Choroid plexus epithelial cell (primary cell): ENCODE results near the gene IGF1.
"Not testable (repeated sequence)": the region's sequence is repeated elsewhere in the genome, so short reads cannot be mapped to it uniquely, and the experiment has no call there.

Experiments used
- DNase-seq: peaks from one replicate; pipeline ENCODE4 v3.0.0-alpha.2; 2010; ENCODE audit warnings: low read depth
- H3K4me3 ChIP-seq: 2 replicates; pipeline ENCODE4 v1.5.1; 2011; ENCODE audit warnings: low read depth, mild to moderate bottlenecking, control low read depth, low read length, moderate library complexity
- TF ChIP-seq, protein P1 (sequence below): conservative IDR thresholded peaks from 2 replicates; pipeline ENCODE4 v1.5.1; 2011; ENCODE audit warnings: low read depth, mild to moderate bottlenecking, control low read depth, inconsistent platforms, low read length, moderate library complexity

IGF1 gene

GRCh38 chr12:102356690-102357089 is 123.7 kb downstream of the IGF1 start:
- TF ChIP-seq, protein P1, sequence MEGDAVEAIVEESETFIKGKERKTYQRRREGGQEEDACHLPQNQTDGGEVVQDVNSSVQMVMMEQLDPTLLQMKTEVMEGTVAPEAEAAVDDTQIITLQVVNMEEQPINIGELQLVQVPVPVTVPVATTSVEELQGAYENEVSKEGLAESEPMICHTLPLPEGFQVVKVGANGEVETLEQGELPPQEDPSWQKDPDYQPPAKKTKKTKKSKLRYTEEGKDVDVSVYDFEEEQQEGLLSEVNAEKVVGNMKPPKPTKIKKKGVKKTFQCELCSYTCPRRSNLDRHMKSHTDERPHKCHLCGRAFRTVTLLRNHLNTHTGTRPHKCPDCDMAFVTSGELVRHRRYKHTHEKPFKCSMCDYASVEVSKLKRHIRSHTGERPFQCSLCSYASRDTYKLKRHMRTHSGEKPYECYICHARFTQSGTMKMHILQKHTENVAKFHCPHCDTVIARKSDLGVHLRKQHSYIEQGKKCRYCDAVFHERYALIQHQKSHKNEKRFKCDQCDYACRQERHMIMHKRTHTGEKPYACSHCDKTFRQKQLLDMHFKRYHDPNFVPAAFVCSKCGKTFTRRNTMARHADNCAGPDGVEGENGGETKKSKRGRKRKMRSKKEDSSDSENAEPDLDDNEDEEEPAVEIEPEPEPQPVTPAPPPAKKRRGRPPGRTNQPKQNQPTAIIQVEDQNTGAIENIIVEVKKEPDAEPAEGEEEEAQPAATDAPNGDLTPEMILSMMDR = no peak
- no peak overlapping the region for H3K4me3 ChIP-seq
- DNase-seq = no peak

GRCh38 chr12:102354281-102354680 is 126.1 kb downstream of the IGF1 start:
- DNase-seq, H3K4me3 ChIP-seq: not testable (repeated sequence)

DNA sequence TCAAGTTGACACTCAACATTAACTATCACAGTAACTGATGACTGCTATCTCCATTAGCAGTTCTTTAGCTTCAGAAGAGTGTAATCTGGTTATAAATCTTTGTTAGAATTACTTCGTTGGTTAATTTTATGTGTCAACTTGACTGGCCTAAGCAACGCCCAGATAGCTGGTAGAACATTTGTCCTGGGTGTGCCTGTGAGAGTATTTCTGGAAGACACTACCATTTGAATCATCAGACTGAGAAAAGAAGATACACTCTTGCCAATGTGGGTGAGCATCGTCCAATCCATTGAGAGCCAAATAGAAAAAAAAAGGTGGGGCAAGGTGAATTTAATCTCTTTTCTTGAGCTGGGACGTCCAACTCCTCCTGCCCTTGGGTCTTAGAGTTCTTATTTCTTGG is 129.0 kb downstream of the IGF1 start:
- no peak for DNase-seq
- no peak overlapping the region for H3K4me3 ChIP-seq
- TF ChIP-seq, protein P1 = no peak

DNA sequence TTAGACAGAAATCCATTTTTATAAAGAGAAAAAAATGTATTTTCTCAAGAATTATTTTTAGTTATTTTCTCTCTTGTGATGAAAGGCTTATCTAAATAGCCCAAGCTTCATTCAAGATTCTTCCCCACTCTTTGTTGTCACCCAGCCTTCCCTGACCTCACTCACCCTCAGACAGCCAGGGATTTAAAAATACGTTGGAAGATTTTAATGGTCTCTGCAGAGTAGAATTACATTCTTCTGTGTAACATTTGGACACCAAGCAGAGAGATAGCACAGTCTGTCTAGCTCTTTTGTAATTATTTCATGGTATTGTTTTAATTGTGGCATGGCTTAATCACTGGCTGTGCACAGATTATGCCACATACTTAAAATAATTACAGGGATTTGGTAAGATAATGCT is 130.3 kb downstream of the IGF1 start:
- DNase-seq = no peak
- no peak overlapping the region for H3K4me3 ChIP-seq
- TF ChIP-seq, protein P1 = no peak

DNA sequence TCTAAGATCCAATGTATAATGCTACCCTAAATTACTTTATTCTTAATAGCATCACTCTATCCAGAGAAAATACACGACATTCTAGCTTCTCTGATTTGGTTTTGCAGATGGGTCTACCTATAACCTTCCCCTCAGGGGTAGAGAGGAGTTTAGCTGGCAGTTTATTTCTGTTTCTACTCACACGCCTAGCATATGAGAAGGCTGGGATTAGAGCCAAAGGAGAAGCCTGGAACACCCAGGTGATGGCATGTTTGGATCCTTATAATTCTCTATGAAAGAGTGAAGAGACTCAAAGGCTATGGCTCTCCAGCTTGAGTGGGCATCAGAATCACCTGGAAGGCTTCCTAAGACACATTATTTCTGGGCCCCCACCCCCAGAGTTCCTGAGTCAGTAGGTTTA is 131.3 kb downstream of the IGF1 start:
- DNase-seq = no peak
- TF ChIP-seq, protein P1 = no peak
- H3K4me3 ChIP-seq = no peak overlapping the region

DNA sequence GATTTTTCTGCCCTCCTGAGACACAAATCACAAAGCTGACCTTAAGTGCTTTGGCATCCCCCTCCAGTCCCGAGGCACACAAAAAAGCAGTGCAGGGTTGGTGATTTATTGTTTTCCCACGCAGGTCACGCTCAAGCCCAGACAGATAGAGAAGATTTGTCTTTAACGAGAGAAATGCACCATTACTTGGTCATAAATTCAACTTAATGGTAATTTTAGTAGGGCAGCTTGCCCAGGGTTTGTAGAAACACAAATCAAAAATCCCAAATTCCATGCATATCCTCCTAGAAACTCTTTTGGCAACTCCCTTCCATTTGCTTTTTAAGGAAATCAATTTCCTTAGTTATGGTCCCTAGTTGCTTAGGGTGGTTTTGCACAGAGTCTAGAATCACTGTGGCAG is 132.6 kb downstream of the IGF1 start:
- H3K4me3 ChIP-seq = no peak overlapping the region
- TF ChIP-seq, protein P1 = no peak
- no peak for DNase-seq
